Thyroid gland (tissue), 4 donors: ENCODE data around the gene TSPYL6. TPM values are rescaled to one million over a fixed set of nuclear protein-coding genes. Genes with fewer than 3 reads are reported as not detected.

Experiments used
- DNase-seq, 2 donors: peaks; one replicate each; pipeline ENCODE4 v3.0.0-alpha.2; 2019
- H3K27ac ChIP-seq, 3 donors: fragments of 200-600 bp; sonication (generic); 1 replicate in 2 of 3; 2 replicates in 1 of 3; pipeline ENCODE4 v1.5.1; 2016 to 2019; ENCODE audit warnings: mild to moderate bottlenecking in 1 of 3, moderate library complexity in 1 of 3
- H3K27me3 ChIP-seq: fragments of 200-600 bp; sonication (generic); one replicate; pipeline ENCODE4 v1.5.1; 2019
- H3K36me3 ChIP-seq, 2 donors: fragments of 200-600 bp; sonication (generic); one replicate each; pipeline ENCODE4 v1.5.1; 2016 to 2019
- H3K4me1 ChIP-seq, 2 donors: fragments of 200-600 bp; sonication (generic); one replicate each; pipeline ENCODE4 v1.5.1; 2017 to 2019
- H3K4me3 ChIP-seq, 3 donors: fragments of 200-600 bp; sonication (generic); replicated peaks in 1 of 3; 1 replicate in 2 of 3; 2 replicates in 1 of 3; pipeline ENCODE4 v1.5.1; 2016; ENCODE audit warnings: mild to moderate bottlenecking in 1 of 3
- H3K9me3 ChIP-seq: fragments of 200-600 bp; sonication (generic); one replicate; pipeline ENCODE4 v1.5.1; 2017
- CTCF ChIP-seq, 6 experiments: fragments of 200-600 bp in 3 of 6; fragments of 450-650 bp in 3 of 6; sonication (generic) in 3 of 6; IDR thresholded peaks; one replicate each; pipeline ENCODE4 v1.5.1; 2016 to 2019; ENCODE audit warnings: antibody characterized with exemption in 6 of 6, mild to moderate bottlenecking in 2 of 6, inconsistent platforms in 1 of 6, moderate library complexity in 1 of 6
- POLR2A ChIP-seq, 2 donors: fragments of 450-650 bp; IDR thresholded peaks; one replicate each; pipeline ENCODE4 v1.6.1; 2017; ENCODE audit warnings: antibody characterized with exemption in 2 of 2, mild to moderate bottlenecking in 2 of 2, moderate library complexity in 1 of 2
- WGBS, 2 donors: methylation state at CpG; one replicate each; pipeline ENCODE4 v1.1.5; 2017; 5-methylcytosine and 5-hydroxymethylcytosine counted together
- intact Hi-C: fragments of 100-400 bp; cut with DNase I; formaldehyde crosslinking; loops from one replicate; pipeline ENCODE4 v1.15.1; 2023
- total RNA-seq, 4 donors: library from RNA; depleted of rRNA; stranded (reverse); fragments of >200 nt; gene quantifications; one replicate each; pipeline ENCODE4 v1.2.3, GENCODE V29; 2016

Gene TSPYL6
- total RNA-seq, 4 donors from 2014 or later, result 0.22 to 0.54 TPM; not detected in 2

GRCh38 chr2:54226260-54226659 is 29.8 kb downstream of the TSPYL6 start:
- no peaks in the 10 kb centered on the region for H3K4me1 ChIP-seq
- no peaks in the 10 kb centered on the region for H3K27me3 ChIP-seq
- WGBS, 2 donors, result 68 to 79% methylated on average over 2 of the region's 2 CpGs
- H3K27ac ChIP-seq, result peak overlapping the region in 1 of 3 donors; percentile 38
- no peaks in the 10 kb centered on the region for H3K36me3 ChIP-seq
- H3K4me3 ChIP-seq, result no peak overlapping the region
- no peak for DNase-seq
- TF ChIP-seq CTCF (IDR thresholded peaks at IDR 0.05), result no peak
- TF ChIP-seq POLR2A (IDR thresholded peaks at IDR 0.05), result no peak
- intact Hi-C loops, result no loop called here
- H3K9me3 ChIP-seq, result no peaks in the 10 kb centered on the region

GRCh38 chr2:54224997-54225396 is 31.0 kb downstream of the TSPYL6 start:
- 92 to 94% methylated on average over 2 of the region's 2 CpGs for WGBS, 2 donors
- DNase-seq, result no peak
- Histone ChIP-seq H3K4me1 (no peaks in the 10 kb centered on the region), H3K27ac (no peak overlapping the region), H3K36me3 (no peaks in the 10 kb centered on the region), H3K4me3 (no peak overlapping the region), H3K9me3 (no peaks in the 10 kb centered on the region), H3K27me3 (no peaks in the 10 kb centered on the region)
- intact Hi-C loops, result no loop called here
- TF ChIP-seq POLR2A (IDR thresholded peaks at IDR 0.05) (no peak), CTCF (IDR thresholded peaks at IDR 0.05) (no peak)

- Histone ChIP-seq H3K27ac (no peak overlapping the region), H3K4me1 (peaks cover 13 to 16% of the 10 kb centered on the region in 2 donors), H3K4me3 (no peak overlapping the region), H3K27me3 (no peaks in the 10 kb centered on the region), H3K36me3 (no peaks in the 10 kb centered on the region), H3K9me3 (no peaks in the 10 kb centered on the region)
- intact Hi-C loops, result loop anchor here (10.0 kb wide), 1 partner anchor 112 kb away; no protein-coding TSS in a partner anchor
- 97% methylated on average over 4 of the region's 4 CpGs for WGBS, 2 donors
- TF ChIP-seq POLR2A (IDR thresholded peaks at IDR 0.05), result no peak
- no peak for TF ChIP-seq CTCF (IDR thresholded peaks at IDR 0.05)
- DNase-seq, result no peak
Observed at GRCh38 chr2:54213082-54213481, 42.9 kb downstream of the TSPYL6 start.

GRCh38 chr2:54212456-54212855 is 43.6 kb downstream of the TSPYL6 start:
- TF ChIP-seq CTCF (IDR thresholded peaks at IDR 0.05) (no peak), POLR2A (IDR thresholded peaks at IDR 0.05) (no peak)
- 65 to 75% methylated on average over 1 of the region's 1 CpG for WGBS, 2 donors
- no peaks in the 10 kb centered on the region for H3K9me3 ChIP-seq
- intact Hi-C loops, result loop anchor here (10.0 kb wide), 1 partner anchor 112 kb away; no protein-coding TSS in a partner anchor
- H3K27me3 ChIP-seq, result no peaks in the 10 kb centered on the region
- H3K27ac ChIP-seq, result no peak overlapping the region
- no peak for DNase-seq
- no peaks in the 10 kb centered on the region for H3K36me3 ChIP-seq
- no peak overlapping the region for H3K4me3 ChIP-seq
- H3K4me1 ChIP-seq, result peaks cover 19 to 22% of the 10 kb centered on the region in 2 donors

- no peak overlapping the region for H3K4me3 ChIP-seq
- TF ChIP-seq CTCF (IDR thresholded peaks at IDR 0.05) (no peak), POLR2A (IDR thresholded peaks at IDR 0.05) (no peak)
- H3K4me1 ChIP-seq, result peaks cover 20 to 25% of the 10 kb centered on the region in 2 donors
- 83 to 92% methylated on average over 3 of the region's 3 CpGs for WGBS, 2 donors
- peak overlapping the region; percentile 66 to 77 (median 75) for H3K27ac ChIP-seq
- no peaks in the 10 kb centered on the region for H3K36me3 ChIP-seq
- intact Hi-C loops, result no loop called here
- no peaks in the 10 kb centered on the region for H3K9me3 ChIP-seq
- no peaks in the 10 kb centered on the region for H3K27me3 ChIP-seq
- no peak for DNase-seq
Observed at GRCh38 chr2:54209379-54209778, 46.6 kb downstream of the TSPYL6 start.
